Measurements from ENCODE around the gene RNPEPL1.

DNA sequence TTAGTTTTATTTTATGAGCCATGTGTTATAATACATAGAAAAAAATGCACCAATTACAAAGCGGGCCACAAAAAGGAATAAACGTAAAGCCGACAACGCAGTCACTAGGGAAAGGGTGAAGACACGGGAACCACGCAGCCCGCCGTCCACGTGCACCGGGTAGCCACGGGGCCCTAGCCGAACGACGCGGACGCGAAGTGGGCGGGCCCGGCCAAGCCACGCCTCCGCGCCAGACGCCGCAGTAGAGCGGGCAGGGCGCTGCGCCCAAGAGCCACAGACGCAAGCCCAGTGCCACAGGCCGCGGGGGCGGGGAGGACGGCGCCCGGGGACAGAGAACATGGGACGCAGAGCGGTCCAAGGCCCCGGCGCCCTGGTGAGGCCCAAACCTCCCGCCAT, 8.2 kb upstream of the RNPEPL1 start, which contains the start of gene DUSP28:
- TF ChIP-seq, protein P1, sequence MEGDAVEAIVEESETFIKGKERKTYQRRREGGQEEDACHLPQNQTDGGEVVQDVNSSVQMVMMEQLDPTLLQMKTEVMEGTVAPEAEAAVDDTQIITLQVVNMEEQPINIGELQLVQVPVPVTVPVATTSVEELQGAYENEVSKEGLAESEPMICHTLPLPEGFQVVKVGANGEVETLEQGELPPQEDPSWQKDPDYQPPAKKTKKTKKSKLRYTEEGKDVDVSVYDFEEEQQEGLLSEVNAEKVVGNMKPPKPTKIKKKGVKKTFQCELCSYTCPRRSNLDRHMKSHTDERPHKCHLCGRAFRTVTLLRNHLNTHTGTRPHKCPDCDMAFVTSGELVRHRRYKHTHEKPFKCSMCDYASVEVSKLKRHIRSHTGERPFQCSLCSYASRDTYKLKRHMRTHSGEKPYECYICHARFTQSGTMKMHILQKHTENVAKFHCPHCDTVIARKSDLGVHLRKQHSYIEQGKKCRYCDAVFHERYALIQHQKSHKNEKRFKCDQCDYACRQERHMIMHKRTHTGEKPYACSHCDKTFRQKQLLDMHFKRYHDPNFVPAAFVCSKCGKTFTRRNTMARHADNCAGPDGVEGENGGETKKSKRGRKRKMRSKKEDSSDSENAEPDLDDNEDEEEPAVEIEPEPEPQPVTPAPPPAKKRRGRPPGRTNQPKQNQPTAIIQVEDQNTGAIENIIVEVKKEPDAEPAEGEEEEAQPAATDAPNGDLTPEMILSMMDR (IDR thresholded peaks at IDR 0.05) = no peak
- TF ChIP-seq POLR2A (IDR thresholded peaks at IDR 0.05) = no peak

All from testis (tissue), 2 donors.